Measurements from ENCODE around the gene FBXW11. TPM values are rescaled to one million over a fixed set of nuclear protein-coding genes. Genes with fewer than 3 reads are reported as not detected.

FBXW11 gene
- total RNA-seq, 1 experiment from 2014 or later: 85.3 TPM

GRCh38 chr5:171855798-171856763 lies 150.4 kb downstream of the FBXW11 start:
- Mint-ChIP-seq H3K4me3 (no peak overlapping the region), H3K9me3 (no peaks in the 10 kb centered on the region), H3K27ac (peak overlapping the region in 2 of 3 experiments; percentile 23 to 50; a peak in 2 of 7 replicates), H3K4me1 (peaks cover 18 to 22% of the 10 kb centered on the region in 2 experiments), H3K36me3 (ENCODE audit: insufficient read depth in 1 of 3, low read depth in 3 of 3) (peaks cover 4 to 11% (median 8%) of the 10 kb centered on the region in 3 experiments; a peak in 6 of 7 replicates), H3K27me3 (ENCODE audit: low read depth) (peaks cover 2% of the 10 kb centered on the region; the same call in 1 of the 2 replicates)
- Histone ChIP-seq H4K8ac (replicated peaks; ENCODE audit: insufficient read length, low read depth, low read length) (no peak overlapping the region), H3K27me3 (ENCODE audit: insufficient read depth, low read length) (no peaks in the 10 kb centered on the region), H2BK15ac (ENCODE audit: low read depth, low read length) (no peak overlapping the region), H3T11ph (ENCODE audit: low read length) (no peak overlapping the region), H2AK5ac (ENCODE audit: insufficient read length, low read length) (no peak overlapping the region), H3K56ac (ENCODE audit: insufficient read length, low read depth, low read length) (no peak overlapping the region), H3K79me1 (ENCODE audit: insufficient read depth, low read depth, low read length, poor library complexity, severe bottlenecking) (no peaks in the 10 kb centered on the region), H3K14ac (ENCODE audit: insufficient read depth, low read length) (no peak overlapping the region; the same call in 1 of the 2 replicates), H2BK5ac (ENCODE audit: insufficient read length, low read length) (no peak overlapping the region), H2BK20ac (ENCODE audit: low read depth, low read length, poor library complexity, severe bottlenecking) (no peak overlapping the region), H3K79me2 (ENCODE audit: insufficient read depth, low read length) (no peaks in the 10 kb centered on the region), H3K9me3 (ENCODE audit: control insufficient read depth, low read depth, low read length) (no peaks in the 10 kb centered on the region), H3K4ac (ENCODE audit: low read depth, low read length) (no peak overlapping the region), H2AFZ (ENCODE audit: low read length) (no peak overlapping the region), H3K23ac (ENCODE audit: insufficient read length, low read depth, low read length) (no peak overlapping the region), H4K91ac (ENCODE audit: insufficient read length, low read depth, low read length) (no peak overlapping the region), H3K18ac (ENCODE audit: insufficient read length, low read depth, low read length) (no peak overlapping the region), H4K20me1 (ENCODE audit: control insufficient read depth, insufficient read depth, insufficient read length) (no peaks in the 10 kb centered on the region), H3K9ac (ENCODE audit: extremely low read depth, insufficient read length, low read length) (no peak overlapping the region), H2BK120ac (ENCODE audit: low read depth, low read length, poor library complexity, severe bottlenecking) (no peak overlapping the region), H4K5ac (ENCODE audit: insufficient read length, low read depth, low read length) (no peak overlapping the region), H2BK12ac (ENCODE audit: insufficient read length, low read depth, low read length) (no peak overlapping the region), H3K23me2 (ENCODE audit: insufficient read length, low read depth, low read length, poor library complexity, severe bottlenecking) (no peaks in the 10 kb centered on the region), H3K27ac (ENCODE audit: insufficient read length, low read depth, low read length) (no peak overlapping the region), H3K4me2 (ENCODE audit: insufficient read depth, insufficient read length, low read length) (no peak overlapping the region), H3K4me1 (ENCODE audit: insufficient read depth, low read length) (no peaks in the 10 kb centered on the region)
- no CpG with 5 or more reads among the region's 17 CpGs for WGBS (ENCODE audit: extremely low coverage, insufficient read length, low lambda C conversion rate)
- DNase-seq: no peak
- no peak for TF ChIP-seq CTCF (conservative IDR thresholded peaks at IDR 0.05)
